ENCODE data around the gene IRX4.

The IRX4 gene

GRCh38 chr5:1879292-1880263 lies 3.1 kb downstream of the IRX4 start:
- no peak for TF ChIP-seq CTCF (IDR thresholded peaks at IDR 0.05; ENCODE audit: low read depth, low read length)
- DNase-seq (ENCODE audit: low read depth in 2 of 2) = no peak
- H3K4me3 ChIP-seq (replicated peaks in 1 of 2; ENCODE audit: low read depth in 2 of 2, low read length in 2 of 2) = no peak overlapping the region

GRCh38 chr5:1878050-1878849 lies 4.5 kb downstream of the IRX4 start:
- no peak for DNase-seq (ENCODE audit: low read depth in 2 of 2)
- no peak overlapping the region for H3K4me3 ChIP-seq (replicated peaks in 1 of 2; ENCODE audit: low read depth in 2 of 2, low read length in 2 of 2)
- TF ChIP-seq CTCF (IDR thresholded peaks at IDR 0.05; ENCODE audit: low read depth, low read length) = no peak

GRCh38 chr5:1877103-1878049 lies 5.3 kb downstream of the IRX4 start:
- no peak for TF ChIP-seq CTCF (IDR thresholded peaks at IDR 0.05; ENCODE audit: low read depth, low read length)

GRCh38 chr5:1876660-1877064 lies 6.1 kb downstream of the IRX4 start:
- no peak for DNase-seq (ENCODE audit: low read depth in 2 of 2)
- no peak for TF ChIP-seq CTCF (IDR thresholded peaks at IDR 0.05; ENCODE audit: low read depth, low read length)
- no peak overlapping the region for H3K4me3 ChIP-seq (replicated peaks in 1 of 2; ENCODE audit: low read depth in 2 of 2, low read length in 2 of 2)

More at GRCh38 chr5:1877103-1878049, 5.3 kb downstream of the IRX4 start:
- no peak overlapping the region for H3K4me3 ChIP-seq (replicated peaks in 1 of 2; ENCODE audit: low read depth in 2 of 2, low read length in 2 of 2)
- DNase-seq (ENCODE audit: low read depth in 2 of 2) = no peak

GRCh38 chr5:1875843-1876659 lies 6.7 kb downstream of the IRX4 start:
- no peak for DNase-seq (ENCODE audit: low read depth in 2 of 2)
- H3K4me3 ChIP-seq (replicated peaks in 1 of 2; ENCODE audit: low read depth in 2 of 2, low read length in 2 of 2) = no peak overlapping the region
- TF ChIP-seq CTCF (IDR thresholded peaks at IDR 0.05; ENCODE audit: low read depth, low read length) = no peak
